ENCODE data around the gene CEMIP. TPM values are rescaled to one million over a fixed set of nuclear protein-coding genes. Genes with fewer than 3 reads are reported as not detected.

The CEMIP gene
- total and polyA plus RNA-seq, 7 experiments from 2014 or later: 0.02 TPM; not detected in 6

DNA sequence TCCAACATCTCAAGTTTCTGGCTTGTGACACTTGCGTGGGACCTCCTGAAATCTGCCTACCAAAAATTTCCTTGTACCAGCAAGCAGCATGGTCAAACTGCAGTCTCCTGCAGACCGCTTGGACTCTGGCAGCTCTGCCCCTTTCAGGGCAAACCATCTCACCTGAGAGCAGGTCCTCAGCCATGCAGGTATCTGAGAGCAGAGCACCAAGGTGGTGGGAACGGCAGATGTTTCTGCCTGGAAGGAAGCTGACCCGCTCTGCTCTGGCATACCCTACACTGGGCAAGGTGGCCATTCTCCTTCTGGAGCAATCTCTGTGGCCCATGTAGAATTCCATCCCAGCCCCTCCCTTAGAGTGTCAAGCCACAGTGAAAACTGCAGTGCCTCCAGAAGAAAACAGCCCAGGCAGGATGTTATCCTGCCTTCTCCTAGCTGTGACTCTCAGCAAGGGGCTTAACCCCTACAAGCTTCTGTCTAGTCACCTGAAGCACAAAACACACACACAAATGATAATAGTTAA lies 188.9 kb downstream of the CEMIP start:
- POLR2A ChIA-PET: no interaction called here
- Histone ChIP-seq H3K4me1 (ENCODE audit: control insufficient read depth in 2 of 2, insufficient read depth in 2 of 2, low read length in 2 of 2) (no peaks in the 10 kb centered on the region), H3K27me3 (ENCODE audit: control insufficient read depth in 2 of 2, insufficient read depth in 2 of 2, low read length in 2 of 2) (no peaks in the 10 kb centered on the region), H3K9me3 (ENCODE audit: control insufficient read depth in 2 of 3, low read length in 3 of 3) (no peaks in the 10 kb centered on the region), H3K36me3 (ENCODE audit: control insufficient read depth in 2 of 3, insufficient read depth in 3 of 3, low read length in 3 of 3) (peaks cover 0 to 34% (median 3%) of the 10 kb centered on the region in 3 experiments), H3K27ac (ENCODE audit: low read depth, low read length) (no peak overlapping the region), H3K4me3 (ENCODE audit: low read length) (no peak overlapping the region)
- no peak overlapping the region for H3K4me3 Mint-ChIP-seq
- intact Hi-C loops (cut with micrococcal nuclease): no loop called here
- no peak for DNase-seq
- peaks cover 8 to 45% (median 31%) of the 10 kb centered on the region in 5 donors for H3K36me3 Mint-ChIP-seq
- no peak overlapping the region for H3K27ac Mint-ChIP-seq
- H3K9me3 Mint-ChIP-seq: peaks cover 0 to 10% (median 0%) of the 10 kb centered on the region in 11 donors
- no peaks in the 10 kb centered on the region for H3K27me3 Mint-ChIP-seq
- ATAC-seq: no peak
- H3K4me1 Mint-ChIP-seq: peaks cover 7 to 31% (median 10%) of the 10 kb centered on the region in 7 donors
- CTCF ChIA-PET: interaction anchor here (0.8 to 4.8 kb wide), 6 partner anchors 22 to 519 kb away, joined by 3 to 30 read pairs (median 3); no protein-coding TSS in a partner anchor

DNA sequence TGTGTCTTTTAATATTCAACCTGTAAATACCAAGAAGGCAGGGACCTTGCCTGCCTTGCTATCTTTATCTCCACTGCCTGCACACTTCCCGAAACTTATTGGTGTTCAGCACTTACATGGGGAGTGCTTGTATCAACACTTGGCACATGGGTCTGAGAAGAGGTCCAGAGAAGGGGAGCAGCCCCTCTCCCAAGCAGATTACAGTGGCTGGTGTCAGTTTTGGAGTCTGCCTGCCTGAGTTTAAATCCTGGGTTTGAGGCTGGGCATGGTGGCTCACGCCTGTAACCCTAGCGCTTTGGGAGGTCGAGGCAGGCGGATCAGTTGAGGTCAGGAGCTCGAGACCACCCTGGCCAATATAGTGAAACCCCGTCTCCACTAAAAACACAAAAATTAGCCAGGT lies 190.1 kb downstream of the CEMIP start:
- Mint-ChIP-seq H3K27me3 (no peaks in the 10 kb centered on the region), H3K4me3 (no peak overlapping the region), H3K27ac (no peak overlapping the region), H3K9me3 (peaks cover 0 to 8% (median 0%) of the 10 kb centered on the region in 11 donors), H3K36me3 (peaks cover 5 to 35% (median 20%) of the 10 kb centered on the region in 5 donors), H3K4me1 (peaks cover 4 to 23% (median 11%) of the 10 kb centered on the region in 7 donors)
- Histone ChIP-seq H3K27ac (ENCODE audit: low read depth, low read length) (no peak overlapping the region), H3K4me3 (ENCODE audit: low read length) (no peak overlapping the region), H3K36me3 (ENCODE audit: control insufficient read depth in 2 of 3, insufficient read depth in 3 of 3, low read length in 3 of 3) (peaks cover 0 to 34% (median 3%) of the 10 kb centered on the region in 3 experiments), H3K4me1 (ENCODE audit: control insufficient read depth in 2 of 2, insufficient read depth in 2 of 2, low read length in 2 of 2) (no peaks in the 10 kb centered on the region), H3K27me3 (ENCODE audit: control insufficient read depth in 2 of 2, insufficient read depth in 2 of 2, low read length in 2 of 2) (no peaks in the 10 kb centered on the region), H3K9me3 (ENCODE audit: control insufficient read depth in 2 of 3, low read length in 3 of 3) (no peaks in the 10 kb centered on the region)
- ChIA-PET POLR2A (no interaction called here), CTCF (interaction anchor here (0.6 to 4.8 kb wide), 10 partner anchors 10 to 519 kb away, joined by 3 to 30 read pairs (median 6); no protein-coding TSS in a partner anchor)
- no peak for ATAC-seq
- intact Hi-C loops (cut with micrococcal nuclease): no loop called here
- no peak for DNase-seq

GRCh38 chr15:80970018-80970657 lies 191.0 kb downstream of the CEMIP start:
- ChIA-PET CTCF (interaction anchor here (0.6 to 4.8 kb wide), 12 partner anchors 9 to 520 kb away, joined by 3 to 30 read pairs (median 6); partner anchors contain the start of gene TLNRD1), POLR2A (interaction anchor here (0.6 kb wide), 1 partner anchor 15 kb away, joined by 4 read pairs; no protein-coding TSS in a partner anchor)
- no peaks in the 10 kb centered on the region for H3K4me1 ChIP-seq (ENCODE audit: control insufficient read depth in 2 of 2, insufficient read depth in 2 of 2, low read length in 2 of 2)
- Mint-ChIP-seq H3K27me3 (no peaks in the 10 kb centered on the region), H3K4me1 (peaks cover 3 to 27% (median 16%) of the 10 kb centered on the region in 7 donors), H3K9me3 (peaks cover 0 to under 1% (median 0%) of the 10 kb centered on the region in 11 donors), H3K27ac (peak overlapping the region in 2 of 9 donors; percentile 22 to 45), H3K36me3 (peaks cover 0 to 26% (median 12%) of the 10 kb centered on the region in 5 donors), H3K4me3 (no peak overlapping the region)
- no peak overlapping the region for H3K27ac ChIP-seq (ENCODE audit: low read depth, low read length)
- H3K27me3 ChIP-seq (ENCODE audit: control insufficient read depth in 2 of 2, insufficient read depth in 2 of 2, low read length in 2 of 2): no peaks in the 10 kb centered on the region
- peak; percentile 32 to 76 (median 60) for DNase-seq
- intact Hi-C loops (cut with micrococcal nuclease): loop anchor here (1.0 to 5.0 kb wide), 5 partner anchors 193 to 515 kb away; partner anchors contain the start of gene CEMIP (in 1 of the 2)
- peaks cover 0 to 34% (median 3%) of the 10 kb centered on the region in 3 experiments for H3K36me3 ChIP-seq (ENCODE audit: control insufficient read depth in 2 of 3, insufficient read depth in 3 of 3, low read length in 3 of 3)
- no peak overlapping the region for H3K4me3 ChIP-seq (ENCODE audit: low read length)
- ATAC-seq: peak; percentile 82
- H3K9me3 ChIP-seq (ENCODE audit: control insufficient read depth in 2 of 3, low read length in 3 of 3): no peaks in the 10 kb centered on the region

DNA sequence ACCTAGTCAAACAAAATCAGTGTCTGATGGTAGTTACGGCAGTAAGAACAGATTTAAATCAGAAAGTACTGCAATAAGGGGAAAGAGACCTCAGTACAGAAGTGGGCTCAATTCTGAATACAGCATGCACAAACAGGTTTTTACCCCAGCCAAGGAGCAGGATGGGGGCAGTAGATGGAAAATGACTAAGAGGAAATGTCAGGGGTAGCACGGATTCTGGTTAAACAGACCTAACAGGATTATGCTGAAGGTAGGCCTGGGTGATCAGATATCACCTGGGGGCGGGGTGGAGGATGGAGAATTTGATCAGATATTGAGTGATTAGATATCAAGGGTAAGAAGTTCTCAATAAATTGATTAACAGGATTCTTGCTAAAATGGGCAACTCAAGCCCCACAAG lies 191.5 kb downstream of the CEMIP start:
- peaks cover 0 to 21% (median 8%) of the 10 kb centered on the region in 5 donors for H3K36me3 Mint-ChIP-seq
- no peak overlapping the region for H3K4me3 ChIP-seq (ENCODE audit: low read length)
- intact Hi-C loops (cut with micrococcal nuclease): loop anchor here (1.0 to 5.0 kb wide), 5 partner anchors 193 to 515 kb away; partner anchors contain the start of gene CEMIP (in 1 of the 2)
- H3K27me3 Mint-ChIP-seq: no peaks in the 10 kb centered on the region
- H3K9me3 ChIP-seq (ENCODE audit: control insufficient read depth in 2 of 3, low read length in 3 of 3): no peaks in the 10 kb centered on the region
- DNase-seq: no peak
- no peak overlapping the region for H3K27ac ChIP-seq (ENCODE audit: low read depth, low read length)
- ChIA-PET POLR2A (interaction anchor here (0.6 kb wide), 1 partner anchor 15 kb away, joined by 4 read pairs; no protein-coding TSS in a partner anchor), CTCF (interaction anchor here (0.6 to 4.8 kb wide), 11 partner anchors 9 to 521 kb away, joined by 3 to 30 read pairs (median 7); partner anchors contain the start of gene TLNRD1)
- no peak for ATAC-seq
- no peaks in the 10 kb centered on the region for H3K4me1 ChIP-seq (ENCODE audit: control insufficient read depth in 2 of 2, insufficient read depth in 2 of 2, low read length in 2 of 2)
- peak overlapping the region in 2 of 9 donors; percentile 3 to 28 for H3K27ac Mint-ChIP-seq
- peaks cover 0 to 34% (median 3%) of the 10 kb centered on the region in 3 experiments for H3K36me3 ChIP-seq (ENCODE audit: control insufficient read depth in 2 of 3, insufficient read depth in 3 of 3, low read length in 3 of 3)
- H3K4me3 Mint-ChIP-seq: no peak overlapping the region
- no peaks in the 10 kb centered on the region for H3K27me3 ChIP-seq (ENCODE audit: control insufficient read depth in 2 of 2, insufficient read depth in 2 of 2, low read length in 2 of 2)
- H3K9me3 Mint-ChIP-seq: no peaks in the 10 kb centered on the region
- H3K4me1 Mint-ChIP-seq: peaks cover 8 to 33% (median 21%) of the 10 kb centered on the region in 7 donors

DNA sequence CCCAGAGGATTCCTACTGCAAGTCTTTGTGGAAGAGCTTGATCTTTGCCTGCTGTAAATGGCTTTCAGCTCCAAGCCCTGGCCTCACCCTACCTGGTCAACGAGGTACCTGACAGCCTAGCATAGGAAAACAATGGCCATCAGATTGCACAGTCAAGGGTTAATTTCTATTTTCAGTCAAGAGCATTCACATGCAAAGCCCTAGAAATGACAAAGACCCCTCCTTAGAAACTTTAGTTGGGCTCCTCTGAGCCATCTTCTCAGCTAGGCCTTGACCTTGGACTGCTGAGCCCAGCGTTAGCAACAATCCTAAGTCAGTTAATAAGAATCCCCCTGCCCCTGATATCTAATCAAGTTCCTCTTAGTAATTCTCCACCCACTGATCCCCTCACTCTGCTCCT lies 192.0 kb downstream of the CEMIP start:
- intact Hi-C loops (cut with micrococcal nuclease): loop anchor here in 1 of 2 donors (2.0 to 5.0 kb wide), 2 partner anchors 194 to 402 kb away; partner anchors contain the start of gene CEMIP
- Mint-ChIP-seq H3K4me3 (no peak overlapping the region), H3K4me1 (peaks cover 10 to 34% (median 23%) of the 10 kb centered on the region in 7 donors), H3K36me3 (peaks cover 0 to 21% (median 8%) of the 10 kb centered on the region in 5 donors), H3K27ac (peak overlapping the region in 2 of 9 donors; percentile 3 to 54), H3K9me3 (no peaks in the 10 kb centered on the region), H3K27me3 (no peaks in the 10 kb centered on the region)
- POLR2A ChIA-PET: no interaction called here
- Histone ChIP-seq H3K27ac (ENCODE audit: low read depth, low read length) (no peak overlapping the region), H3K36me3 (ENCODE audit: control insufficient read depth in 2 of 3, insufficient read depth in 3 of 3, low read length in 3 of 3) (peaks cover 0 to 34% (median 3%) of the 10 kb centered on the region in 3 experiments), H3K9me3 (ENCODE audit: control insufficient read depth in 2 of 3, low read length in 3 of 3) (no peaks in the 10 kb centered on the region), H3K4me3 (ENCODE audit: low read length) (no peak overlapping the region), H3K27me3 (ENCODE audit: control insufficient read depth in 2 of 2, insufficient read depth in 2 of 2, low read length in 2 of 2) (no peaks in the 10 kb centered on the region), H3K4me1 (ENCODE audit: control insufficient read depth in 2 of 2, insufficient read depth in 2 of 2, low read length in 2 of 2) (no peaks in the 10 kb centered on the region)
- no peak for ATAC-seq
- CTCF ChIA-PET: interaction anchor here (0.6 to 4.8 kb wide), 3 partner anchors 295 to 515 kb away, joined by 3 to 30 read pairs (median 8); no protein-coding TSS in a partner anchor
- DNase-seq: no peak

DNA sequence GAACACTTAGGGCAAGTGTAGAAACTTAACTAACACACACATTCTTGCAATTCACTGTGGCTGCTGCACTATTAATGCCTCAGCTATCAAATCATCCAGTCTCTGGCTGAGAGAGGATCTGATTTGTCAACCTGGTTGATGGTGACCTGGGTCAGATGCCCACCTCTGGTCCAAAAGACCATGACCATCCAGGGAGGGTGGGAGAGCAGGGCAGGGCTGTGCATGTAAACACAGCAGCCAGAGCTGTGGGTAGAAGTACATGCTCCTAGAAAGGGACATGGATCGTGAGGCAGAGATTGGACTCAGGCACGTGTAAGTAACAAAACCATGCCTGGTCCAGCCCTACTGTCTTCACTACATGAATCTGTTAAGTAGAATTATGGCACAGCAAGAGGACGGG lies 193.1 kb downstream of the CEMIP start:
- Histone ChIP-seq H3K27ac (ENCODE audit: low read depth, low read length) (no peak overlapping the region), H3K9me3 (ENCODE audit: control insufficient read depth in 2 of 3, low read length in 3 of 3) (no peaks in the 10 kb centered on the region), H3K27me3 (ENCODE audit: control insufficient read depth in 2 of 2, insufficient read depth in 2 of 2, low read length in 2 of 2) (no peaks in the 10 kb centered on the region), H3K4me3 (ENCODE audit: low read length) (no peak overlapping the region), H3K36me3 (ENCODE audit: control insufficient read depth in 2 of 3, insufficient read depth in 3 of 3, low read length in 3 of 3) (peaks cover 0 to 30% (median 3%) of the 10 kb centered on the region in 3 experiments), H3K4me1 (ENCODE audit: control insufficient read depth in 2 of 2, insufficient read depth in 2 of 2, low read length in 2 of 2) (no peaks in the 10 kb centered on the region)
- DNase-seq (no peak), ATAC-seq (no peak)
- intact Hi-C loops (cut with micrococcal nuclease): loop anchor here in 1 of 2 donors (5.0 kb wide), 1 partner anchor 195 kb away; the partner anchor contains the start of gene CEMIP
- H3K27ac Mint-ChIP-seq: peak overlapping the region in 3 of 9 donors; percentile 11 to 74 (median 22)
- H3K36me3 Mint-ChIP-seq: peaks cover 0 to 22% (median 4%) of the 10 kb centered on the region in 5 donors
- CTCF ChIA-PET: interaction anchor here (4.8 kb wide), 1 partner anchor 517 kb away, joined by 30 read pairs; no protein-coding TSS in a partner anchor
- no peak overlapping the region for H3K4me3 Mint-ChIP-seq
- H3K4me1 Mint-ChIP-seq: peaks cover 16 to 41% (median 35%) of the 10 kb centered on the region in 7 donors
- no peaks in the 10 kb centered on the region for H3K27me3 Mint-ChIP-seq
- no peaks in the 10 kb centered on the region for H3K9me3 Mint-ChIP-seq
- POLR2A ChIA-PET: no interaction called here

Measured in naive thymus-derived CD4-positive, alpha-beta T cell (primary cell).